Esophagus muscularis mucosa (tissue), 4 donors: ENCODE data around the gene PTPRT.

Experiments used
- CTCF ChIP-seq, 3 experiments: fragments of 200-600 bp in 2 of 3; fragments of 450-650 bp in 1 of 3; sonication (generic) in 2 of 3; IDR thresholded peaks; one replicate each; pipeline ENCODE4 v1.5.1; 2017 to 2019; ENCODE audit warnings: antibody characterized with exemption in 3 of 3, mild to moderate bottlenecking in 2 of 3, moderate library complexity in 1 of 3
- EP300 ChIP-seq: sonication (generic); formaldehyde crosslinking; IDR thresholded peaks from one replicate; pipeline ENCODE4 v1.6.1; 2017; ENCODE audit warnings: antibody characterized with exemption
- POLR2A ChIP-seq: fragments of 450-650 bp; IDR thresholded peaks from one replicate; pipeline ENCODE4 v1.6.1; 2017; ENCODE audit warnings: antibody characterized with exemption, moderate library complexity, mild to moderate bottlenecking, low read depth
- POLR2AphosphoS5 ChIP-seq, 2 donors: sonication (generic); formaldehyde crosslinking; IDR thresholded peaks; one replicate each; pipeline ENCODE4 v1.6.1; 2017; ENCODE audit warnings: antibody characterized with exemption in 2 of 2

GRCh38 chr20:42043921-42044320, 1145.8 kb downstream of the PTPRT start:
- no peak for TF ChIP-seq POLR2A
- TF ChIP-seq CTCF (IDR thresholded peaks at IDR 0.05) = no peak
- TF ChIP-seq POLR2AphosphoS5 (IDR thresholded peaks at IDR 0.05) = no peak
- TF ChIP-seq EP300 = no peak
